ENCODE results near the gene SMARCC2. TPM values are rescaled to one million over a fixed set of nuclear protein-coding genes. Genes with fewer than 3 reads are reported as not detected.

SMARCC2 gene
- total RNA-seq, 1 experiment from 2014 or later = 99.7 TPM

GRCh38 chr12:56222531-56222895, 33.2 kb upstream of the SMARCC2 start:
- ATAC-seq = no peak
- Histone ChIP-seq H3K9ac (ENCODE audit: low read length) (peak overlapping the region; percentile 83), H4K20me1 (ENCODE audit: insufficient read depth) (no peaks in the 10 kb centered on the region), H3K27me3 (ENCODE audit: insufficient read depth, low read length) (no peaks in the 10 kb centered on the region), H3K9me2 (ENCODE audit: insufficient read depth) (no peaks in the 10 kb centered on the region), H2AFZ (ENCODE audit: low read depth, low read length, poor library complexity, severe bottlenecking) (no peak overlapping the region), H3K27ac (ENCODE audit: low read depth, low read length) (peak overlapping the region; percentile 82), H3K4me3 (replicated peaks in 1 of 2; ENCODE audit: low read depth in 1 of 2, low read length in 2 of 2) (peak overlapping the region; percentile 91 to 92), H3K9me3 (ENCODE audit: control insufficient read depth in 1 of 2, insufficient read depth in 1 of 2, low read depth in 1 of 2, low read length in 2 of 2) (no peaks in the 10 kb centered on the region), H3K4me2 (ENCODE audit: low read length) (peak overlapping the region; percentile 94), H3K4me1 (ENCODE audit: control insufficient read depth in 1 of 2, insufficient read depth in 2 of 2, low read length in 2 of 2) (peaks cover 8 to 35% of the 10 kb centered on the region in 2 experiments; a peak in 3 of 4 replicates), H3K36me3 (ENCODE audit: control insufficient read depth in 1 of 2, insufficient read depth in 2 of 2, low read length in 2 of 2) (no peaks in the 10 kb centered on the region), H3K79me2 (ENCODE audit: insufficient read depth, low read length) (peaks cover 15% of the 10 kb centered on the region)
- intact Hi-C loops (cut with micrococcal nuclease) = loop anchor here (5.0 kb wide), 1 partner anchor 35 kb away; the partner anchor contains the start of gene ANKRD52
- POLR2A ChIA-PET = interaction anchor here (0.7 to 2.5 kb wide), 11 partner anchors 11 to 178 kb away, joined by 3 to 13 read pairs (median 4); partner anchors contain the start of genes ANKRD52, PA2G4, SMARCC2 and ZC3H10
- CTCF ChIA-PET = interaction anchor here (0.8 to 2.6 kb wide), 7 partner anchors 11 to 242 kb away, joined by 3 to 16 read pairs (median 10); partner anchors contain the start of genes SMARCC2 and ZC3H10
- BruUV-seq (replicated peaks) = no TSS peak
- DNase-seq (ENCODE audit: low read depth, low spot score) = no peak
- RAD21 ChIA-PET (ENCODE audit: low non-redundant PET in 1 of 2, low total read pairs in 2 of 2, uncharacterized antibody in 2 of 2, unreplicated experiment in 2 of 2) = interaction anchor here in 1 of 2 experiments (0.9 kb wide), 1 partner anchor 16 kb away, joined by 5 read pairs; no protein-coding TSS in a partner anchor
- TF ChIP-seq ZBTB33 (IDR thresholded peaks at IDR 0.05; ENCODE audit: extremely low read depth, insufficient replicate concordance, low read length) (no peak), POLR2A (IDR thresholded peaks at IDR 0.05; ENCODE audit: borderline replicate concordance, extremely low read depth, insufficient read depth, insufficient read length) (peak; percentile 13), CBX3 (IDR thresholded peaks at IDR 0.05; ENCODE audit: low read depth) (no peak), SIN3A (IDR thresholded peaks at IDR 0.05; ENCODE audit: low read depth) (peak; percentile 14; the same call in 1 of the 2 replicates), EZH2phosphoT487 (IDR thresholded peaks at IDR 0.05; ENCODE audit: borderline replicate concordance) (no peak)
